HG03571 (cell line): ENCODE measurements around the gene AGRN.

Source experiments
- ATAC-seq: cut with Tn5 transposase; IDR thresholded peaks from one replicate; pipeline ENCODE4 v1.9.1; 2021; ENCODE audit not compliant: unreplicated experiment

Gene AGRN

DNA sequence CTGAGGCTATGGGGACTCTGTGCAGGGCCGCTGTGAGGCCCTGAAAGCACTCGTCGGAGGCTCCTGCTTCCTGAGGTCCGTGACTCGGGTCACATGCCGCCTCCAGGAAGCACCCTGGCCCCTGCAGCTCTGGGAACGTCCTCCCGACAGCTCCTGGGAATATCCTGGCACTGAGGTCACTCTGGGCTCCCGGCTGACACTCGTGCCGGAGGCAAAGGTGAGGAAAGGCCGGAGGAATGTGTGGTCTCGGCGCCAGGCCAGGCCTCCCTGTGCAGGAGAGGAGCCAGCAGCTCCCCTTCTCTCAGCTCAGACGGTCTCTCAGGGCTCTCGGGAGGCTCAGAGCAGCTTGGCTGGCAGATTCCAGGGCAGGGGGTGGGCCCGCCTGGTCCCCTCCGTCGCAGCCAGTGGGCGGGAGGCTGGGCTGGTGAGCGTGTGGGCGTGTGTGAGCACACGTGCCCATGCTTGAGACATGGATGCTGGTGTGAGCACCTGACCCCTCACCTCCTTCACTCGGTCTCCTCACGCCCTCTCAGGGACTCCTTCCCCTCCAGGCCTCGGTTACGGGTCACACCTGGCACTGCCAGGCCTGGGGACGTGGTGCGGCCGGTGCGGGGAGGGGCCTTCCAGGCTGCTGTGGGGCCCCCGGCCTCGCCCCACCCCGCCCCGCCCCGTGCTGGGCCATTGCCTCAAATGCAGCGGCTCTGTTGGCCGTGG lies 59.6 kb downstream of the AGRN start:
- no peak for ATAC-seq

DNA sequence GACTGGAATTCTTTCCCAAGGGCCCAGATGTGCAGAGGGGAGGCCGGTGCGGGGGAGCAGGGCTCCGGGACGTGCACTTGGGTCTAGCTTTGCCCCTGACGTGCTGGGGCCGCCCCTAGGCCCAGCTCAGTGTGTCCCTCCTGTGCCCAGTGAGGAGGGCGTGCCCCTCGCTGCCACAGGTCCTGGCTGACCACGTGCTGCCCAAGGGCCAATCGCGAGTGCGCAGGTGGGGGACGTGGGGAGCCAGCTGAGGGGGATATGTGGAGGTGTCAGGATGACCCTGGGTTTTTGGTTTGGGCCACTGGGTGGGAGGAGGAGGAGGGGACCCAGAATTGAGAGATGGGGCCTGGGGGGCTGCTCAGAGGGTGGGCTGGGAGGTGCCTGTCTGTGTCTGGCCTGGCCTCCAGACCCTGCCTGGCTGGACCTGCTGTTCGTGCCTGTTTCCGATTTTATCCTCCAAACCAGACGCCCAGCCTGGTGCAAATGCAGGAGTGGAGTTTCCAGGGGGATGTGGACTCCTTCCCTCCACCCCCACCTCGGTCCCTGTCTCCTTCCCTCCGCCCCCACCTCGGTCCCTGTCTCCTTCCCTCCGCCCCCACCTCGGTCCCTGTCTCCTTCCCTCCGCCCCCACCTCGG lies 60.3 kb downstream of the AGRN start:
- ATAC-seq = no peak

DNA sequence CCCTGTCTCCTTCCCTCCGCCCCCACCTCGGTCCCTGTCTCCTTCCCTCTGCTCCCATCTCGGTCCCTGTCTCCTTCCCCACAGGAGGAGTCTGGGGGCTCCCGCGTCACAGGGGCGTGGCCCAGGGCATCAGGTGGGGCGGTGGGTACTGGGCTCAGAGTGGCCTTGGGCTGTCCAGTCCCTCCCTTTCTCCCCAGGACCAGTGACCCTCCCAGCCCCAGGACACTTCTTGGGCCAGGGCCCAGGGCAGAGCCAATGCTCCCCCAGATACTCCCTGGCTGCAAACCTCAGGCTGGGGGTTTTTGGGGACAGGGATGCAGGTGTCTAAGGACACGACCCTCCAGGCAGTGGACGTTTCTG lies 61.0 kb downstream of the AGRN start:
- no peak for ATAC-seq

DNA sequence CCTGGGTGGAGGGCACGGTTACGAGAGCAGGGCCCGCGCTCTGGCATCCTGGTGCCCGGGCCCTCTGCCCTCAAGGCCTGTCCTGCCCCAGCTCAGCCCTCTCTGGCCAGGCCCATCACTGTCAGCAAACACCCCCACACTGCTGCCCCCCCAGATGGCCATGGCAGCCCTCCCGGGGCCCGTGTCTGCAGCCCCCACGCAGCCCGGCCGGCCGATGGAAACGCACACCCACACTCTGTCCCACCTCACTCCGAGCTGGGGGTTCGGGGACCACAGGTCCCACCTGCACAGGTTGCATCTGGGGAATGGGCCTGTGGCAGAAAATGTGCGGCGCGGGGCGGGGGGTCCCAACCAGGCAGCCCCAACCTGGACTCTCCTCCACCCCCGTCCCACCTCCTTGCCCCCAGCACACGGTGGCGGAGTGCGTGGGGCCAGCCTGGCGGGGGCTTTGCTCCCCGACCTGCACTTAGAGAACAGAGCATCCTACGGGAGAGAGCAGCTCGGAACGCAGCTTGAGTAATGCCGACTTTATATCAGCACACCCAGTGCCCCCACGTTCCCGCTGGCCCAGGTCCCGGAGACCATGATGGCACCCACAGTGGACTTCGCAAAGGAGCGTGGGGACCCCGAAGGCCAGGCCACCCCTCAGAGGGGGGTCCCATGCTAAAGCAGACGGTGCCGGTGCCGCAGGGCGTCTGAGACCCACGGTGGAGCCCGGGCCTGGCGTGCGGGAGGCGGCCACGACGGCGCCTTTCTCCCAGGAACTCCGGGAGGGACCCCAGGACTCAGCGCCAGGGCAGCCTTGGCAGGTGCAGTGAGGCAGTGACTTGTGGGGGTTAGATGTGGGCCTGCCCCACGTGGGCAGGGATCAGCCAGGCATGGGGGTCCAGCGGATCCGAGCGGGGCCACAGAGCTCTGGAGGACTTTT lies 61.7 kb downstream of the AGRN start:
- ATAC-seq = no peak

DNA sequence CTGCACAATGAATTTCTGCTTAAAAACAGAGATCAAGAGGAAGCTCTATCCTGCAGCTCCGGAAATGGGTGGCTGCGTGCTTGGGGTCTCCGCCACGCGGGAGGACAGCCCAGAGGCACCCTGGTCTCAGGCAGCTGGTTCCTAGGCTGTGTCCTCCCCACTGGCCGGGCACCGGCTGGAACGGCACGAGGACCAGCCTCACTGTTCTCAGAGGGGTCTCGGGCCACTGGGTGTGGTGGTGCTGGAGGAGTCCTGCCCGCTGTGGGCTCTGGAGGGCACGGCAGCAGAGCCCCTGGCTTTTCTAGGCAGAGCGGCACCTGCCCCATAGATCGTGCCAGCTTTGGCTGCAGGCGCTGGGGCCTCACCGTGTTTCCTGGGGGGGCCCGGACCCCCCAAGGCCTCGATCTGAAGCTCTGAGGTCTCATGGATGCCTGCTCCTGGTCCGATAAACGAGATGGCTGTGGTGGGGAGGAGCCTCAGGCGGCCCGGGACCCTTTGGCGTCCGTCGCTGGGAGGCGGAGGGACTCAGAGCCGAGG lies 62.4 kb downstream of the AGRN start:
- ATAC-seq = no peak

DNA sequence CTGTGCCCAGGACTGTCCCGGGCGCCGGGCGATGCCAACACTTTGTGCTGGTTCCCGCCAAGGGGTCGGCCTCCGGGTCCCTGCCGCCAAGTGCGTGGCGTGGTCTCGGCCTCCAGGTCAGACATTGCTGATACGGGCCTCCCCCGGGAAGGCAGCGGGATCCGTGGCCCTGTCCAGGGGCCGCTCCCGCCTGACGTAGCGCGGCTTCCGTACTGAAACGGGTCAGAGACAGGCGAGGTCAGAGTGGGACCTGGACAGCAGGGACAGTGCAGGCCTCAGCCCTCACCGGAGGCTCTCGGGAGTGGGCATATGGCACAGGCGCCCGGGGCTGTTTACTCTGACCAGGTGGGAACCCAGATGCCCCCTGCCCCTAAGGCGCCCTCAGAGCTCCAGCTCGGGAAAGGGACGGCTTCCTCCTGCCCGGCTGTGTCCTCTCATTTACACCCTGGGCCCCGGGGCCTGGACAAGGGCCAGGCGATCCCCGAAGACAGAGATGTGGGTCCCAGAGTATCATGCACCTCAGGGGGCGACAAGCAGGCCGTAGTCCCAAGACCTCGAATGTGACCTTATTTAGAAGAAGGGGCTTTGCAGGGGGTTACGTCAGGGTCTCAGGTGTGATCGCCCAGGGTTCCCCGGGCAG lies 63.0 kb downstream of the AGRN start:
- no peak for ATAC-seq

DNA sequence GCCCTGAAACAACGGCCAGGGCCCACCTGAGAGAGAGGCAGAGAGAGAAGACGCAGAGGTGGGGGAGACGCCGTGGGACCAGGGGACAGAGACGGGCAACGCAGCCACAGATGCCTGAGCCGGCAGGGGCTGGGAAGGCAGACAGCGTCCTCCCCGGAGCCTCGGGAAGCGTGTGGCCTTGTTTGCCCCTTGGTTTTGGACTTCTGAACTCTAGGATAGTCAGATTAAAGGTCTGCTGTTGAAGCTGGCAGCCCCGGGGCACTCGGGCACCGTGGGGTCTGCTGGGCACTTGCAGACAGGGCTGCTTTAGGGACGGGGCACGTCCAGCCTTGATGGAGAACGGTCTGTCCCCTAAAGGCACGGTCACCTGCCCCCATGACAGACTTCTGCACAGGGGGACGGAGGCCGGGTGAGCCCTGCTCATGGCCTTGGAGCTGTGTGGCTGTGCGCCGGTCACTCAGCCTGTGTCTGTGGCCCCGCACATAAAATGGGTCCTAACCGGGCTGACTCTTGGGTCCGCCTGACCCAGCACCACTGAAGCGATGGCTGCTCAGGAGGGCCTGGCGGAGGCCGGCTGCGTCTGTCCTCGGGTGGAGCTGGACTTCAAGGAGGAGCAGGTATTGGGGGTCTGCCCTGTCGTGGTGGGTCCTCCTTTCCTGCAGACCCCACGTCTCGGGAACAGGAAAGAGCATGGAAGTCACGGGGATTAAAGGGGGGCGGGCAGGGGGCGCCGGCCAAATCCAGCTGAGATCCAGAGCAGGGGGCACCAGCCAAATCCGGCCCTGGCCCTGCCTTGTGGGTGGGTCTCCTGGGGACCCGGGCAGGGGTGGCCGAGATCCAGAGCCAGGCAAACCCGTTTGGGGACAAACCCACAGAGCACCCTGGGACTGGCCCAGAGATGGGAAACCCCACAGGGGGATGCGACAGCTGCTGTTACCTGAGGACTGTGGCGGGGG lies 63.8 kb downstream of the AGRN start:
- no peak for ATAC-seq

DNA sequence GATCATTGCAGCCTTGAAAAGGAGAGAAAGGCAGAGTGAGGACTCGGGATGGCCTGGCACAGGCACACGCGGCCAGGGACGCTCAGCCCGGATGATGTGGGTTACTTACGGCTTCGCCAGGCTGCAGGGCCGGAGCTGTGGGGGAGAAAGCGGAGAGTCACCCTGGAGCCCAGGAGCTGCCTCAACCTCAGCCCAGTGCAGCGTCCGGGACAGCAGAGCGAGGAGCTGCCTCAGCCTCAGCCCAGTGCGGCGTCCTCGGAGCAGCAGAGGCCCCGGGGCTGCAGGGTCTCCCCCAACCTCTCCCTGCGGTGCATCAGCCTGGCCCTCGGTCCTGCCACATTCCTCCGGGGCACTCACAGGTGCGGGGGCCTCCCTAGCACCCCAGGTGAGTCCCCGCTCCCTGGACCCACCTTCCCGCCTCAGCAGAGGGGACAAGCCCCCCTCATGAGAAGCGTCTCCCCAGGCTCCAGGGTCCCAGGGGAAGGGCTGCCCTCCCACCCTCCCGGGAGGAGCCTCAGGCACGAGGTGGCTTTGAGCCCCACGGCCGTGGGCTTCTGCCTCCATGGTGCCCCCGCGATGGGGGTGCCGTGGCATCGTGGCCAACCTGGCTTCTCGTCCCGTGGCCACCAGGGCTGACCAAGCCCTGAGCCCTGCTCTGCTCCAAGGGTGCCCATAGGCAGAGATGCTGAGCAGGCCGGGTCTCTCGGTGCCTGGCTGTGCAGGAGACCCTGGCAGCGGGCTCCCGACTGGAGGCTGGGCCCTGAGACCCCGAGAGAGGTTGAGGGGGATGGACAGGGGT lies 64.7 kb downstream of the AGRN start:
- no peak for ATAC-seq

DNA sequence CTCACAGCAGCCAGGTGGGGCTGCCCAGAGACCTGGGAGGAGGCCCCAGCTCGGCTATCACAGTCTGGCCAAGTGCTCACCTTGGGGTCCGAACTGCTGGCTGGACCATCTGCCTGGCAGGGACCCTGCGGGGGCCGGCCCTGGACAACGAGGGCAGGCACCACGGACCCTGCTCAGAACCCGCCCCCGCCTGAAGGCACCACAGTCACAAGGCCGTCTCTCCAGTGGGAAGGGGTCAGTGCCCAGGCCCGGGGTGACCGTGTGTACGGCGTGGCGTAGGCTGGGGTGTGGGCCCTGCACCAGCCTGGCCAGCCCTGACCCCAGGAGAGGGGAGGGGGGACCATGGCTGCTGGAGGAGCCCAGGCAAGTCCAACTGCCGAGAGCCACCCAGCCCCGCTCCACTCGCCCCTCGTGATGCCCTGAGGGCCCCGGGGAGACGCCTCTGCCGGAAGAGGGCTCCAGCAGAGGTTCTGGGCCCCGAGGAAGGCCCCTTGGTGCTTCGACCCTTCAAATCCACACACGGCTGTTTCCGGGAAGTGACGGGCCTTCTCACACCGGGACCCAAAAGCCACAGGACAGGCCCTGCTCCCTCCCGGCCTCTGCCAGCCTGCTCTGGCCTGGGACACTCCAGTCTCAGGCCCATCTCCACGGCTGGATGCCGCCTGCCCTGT lies 65.4 kb downstream of the AGRN start:
- no peak for ATAC-seq

DNA sequence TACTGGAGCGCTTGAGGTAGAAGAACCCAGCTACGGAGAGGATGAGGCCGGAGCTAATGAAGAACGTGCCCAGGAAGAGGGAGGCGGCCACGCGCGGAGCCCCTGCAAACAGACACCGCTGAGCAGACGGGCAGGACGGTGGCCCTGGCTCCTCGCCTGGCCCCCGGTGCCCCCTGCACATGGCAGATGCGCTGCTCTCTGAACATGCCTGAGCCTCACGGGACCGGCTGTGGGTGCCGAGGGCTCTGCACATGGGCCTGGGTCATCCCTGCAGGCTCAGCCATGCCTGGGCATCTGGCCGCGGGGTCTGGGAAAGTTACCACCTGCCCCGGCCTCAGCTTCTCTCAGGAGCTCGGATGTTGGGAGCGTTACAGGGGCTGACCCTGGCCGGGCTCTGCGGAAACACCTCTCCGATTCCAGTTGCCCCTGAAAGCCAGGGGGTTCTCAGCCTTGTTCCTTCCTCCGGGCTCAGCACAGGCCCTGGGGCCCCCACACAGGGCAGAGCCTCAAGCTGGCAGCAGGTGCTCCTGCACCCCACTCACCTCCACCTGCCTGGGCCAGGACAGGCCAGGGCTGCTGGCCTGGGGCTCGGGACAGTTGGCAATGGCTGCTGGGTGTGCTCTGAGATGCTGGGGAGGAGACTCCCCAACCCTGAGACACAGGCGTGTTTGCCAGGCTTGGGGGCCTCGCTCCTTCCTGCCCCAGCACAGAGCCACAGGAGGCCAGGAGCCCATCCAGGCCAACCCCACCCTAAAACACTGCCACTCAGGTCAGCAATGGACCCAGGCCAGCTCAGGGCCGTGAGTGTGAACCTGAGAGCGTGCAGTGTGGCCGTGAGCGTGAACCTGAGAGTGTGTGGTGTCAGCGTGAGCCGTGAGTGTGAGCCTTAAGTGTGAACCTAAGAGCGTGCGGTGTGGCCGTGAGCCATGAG lies 66.3 kb downstream of the AGRN start:
- ATAC-seq = no peak

DNA sequence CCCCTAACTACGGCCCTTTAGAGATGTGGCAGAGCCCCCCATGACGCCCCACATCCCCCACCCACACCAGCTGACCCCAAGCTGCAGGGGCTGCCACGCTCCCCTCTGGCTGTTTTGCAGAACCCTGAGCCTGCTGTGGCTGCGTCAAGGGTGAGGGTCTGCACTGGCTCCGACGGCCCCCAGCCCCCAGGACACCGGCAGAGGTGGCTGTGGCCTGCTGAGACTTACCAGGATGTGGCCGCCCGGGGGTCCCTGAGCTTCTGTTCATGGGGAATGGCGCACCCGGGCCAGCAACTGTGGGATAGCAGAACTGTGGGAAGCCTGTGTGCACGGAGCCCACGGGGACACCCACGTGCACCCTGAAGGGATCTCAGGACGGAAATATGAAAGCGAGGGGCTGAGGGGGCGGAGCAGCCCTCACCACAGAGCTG lies 67.0 kb downstream of the AGRN start:
- no peak for ATAC-seq

DNA sequence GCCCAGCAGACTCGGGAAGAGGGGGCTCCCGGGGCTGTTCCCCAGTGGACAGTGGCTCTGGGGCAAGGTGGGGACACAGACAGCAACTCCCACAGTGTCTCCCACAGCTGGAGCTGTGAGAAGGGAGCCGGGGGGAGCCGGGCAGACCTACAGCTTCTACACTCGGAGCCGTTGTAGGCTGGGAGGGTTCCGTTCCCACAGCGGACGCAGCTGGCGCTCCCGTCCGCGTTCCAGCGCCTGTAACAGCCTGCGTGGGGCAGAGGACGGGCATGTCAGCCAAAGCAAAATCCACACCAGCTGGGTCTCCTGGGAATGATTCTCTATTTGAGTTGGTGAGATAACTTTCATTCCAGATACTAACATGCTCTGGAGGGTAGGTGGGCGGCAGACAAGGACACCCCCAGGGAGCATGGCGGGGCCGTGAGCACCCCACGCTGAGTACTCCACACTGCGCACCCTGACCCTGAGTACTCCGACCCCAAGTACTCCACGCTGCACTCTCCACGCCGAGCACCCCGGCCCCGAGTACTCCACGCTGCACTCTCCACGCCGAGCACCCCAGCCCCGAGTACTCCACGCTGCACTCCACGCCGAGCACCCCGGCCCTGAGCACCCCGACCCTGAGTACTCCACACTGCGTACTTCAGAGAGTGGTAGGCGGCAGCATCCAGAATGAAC lies 67.6 kb downstream of the AGRN start:
- ATAC-seq = no peak

DNA sequence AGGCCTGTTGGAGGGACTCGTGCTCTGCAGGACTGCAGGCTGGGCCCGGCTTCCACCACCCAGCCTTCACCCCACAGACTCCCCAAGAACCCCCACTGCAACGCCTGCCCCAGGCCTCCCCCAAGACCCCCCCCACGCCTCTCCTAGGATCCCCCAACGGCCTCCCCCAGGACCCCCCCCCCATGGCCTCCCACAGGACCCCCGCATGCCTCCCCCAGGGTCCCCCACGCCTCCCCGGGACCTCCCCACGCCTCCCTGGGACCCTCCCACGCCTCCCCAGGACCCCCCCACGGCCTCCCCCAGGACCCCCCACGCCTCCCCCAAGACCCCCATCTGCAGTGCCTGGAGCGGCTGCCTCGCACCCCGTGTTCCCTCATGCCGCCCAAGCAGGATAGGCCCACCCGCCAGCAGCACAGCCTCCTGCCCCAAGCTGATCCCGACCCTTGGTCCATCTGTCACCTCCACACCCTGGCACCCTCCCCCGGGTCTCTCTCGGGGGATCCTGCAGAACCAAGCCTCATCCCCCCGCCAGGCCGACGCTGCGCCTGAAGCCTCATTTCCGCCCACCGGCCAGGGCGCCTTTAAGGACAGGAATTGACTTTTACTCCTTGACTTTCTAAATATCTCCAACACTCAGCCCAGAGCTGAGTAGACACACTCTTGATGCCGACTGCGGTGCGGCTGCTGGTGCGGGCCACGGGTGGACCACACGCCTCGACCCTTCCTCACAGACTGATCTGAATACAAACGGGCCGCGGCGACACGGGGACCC lies 68.3 kb downstream of the AGRN start:
- ATAC-seq = no peak

DNA sequence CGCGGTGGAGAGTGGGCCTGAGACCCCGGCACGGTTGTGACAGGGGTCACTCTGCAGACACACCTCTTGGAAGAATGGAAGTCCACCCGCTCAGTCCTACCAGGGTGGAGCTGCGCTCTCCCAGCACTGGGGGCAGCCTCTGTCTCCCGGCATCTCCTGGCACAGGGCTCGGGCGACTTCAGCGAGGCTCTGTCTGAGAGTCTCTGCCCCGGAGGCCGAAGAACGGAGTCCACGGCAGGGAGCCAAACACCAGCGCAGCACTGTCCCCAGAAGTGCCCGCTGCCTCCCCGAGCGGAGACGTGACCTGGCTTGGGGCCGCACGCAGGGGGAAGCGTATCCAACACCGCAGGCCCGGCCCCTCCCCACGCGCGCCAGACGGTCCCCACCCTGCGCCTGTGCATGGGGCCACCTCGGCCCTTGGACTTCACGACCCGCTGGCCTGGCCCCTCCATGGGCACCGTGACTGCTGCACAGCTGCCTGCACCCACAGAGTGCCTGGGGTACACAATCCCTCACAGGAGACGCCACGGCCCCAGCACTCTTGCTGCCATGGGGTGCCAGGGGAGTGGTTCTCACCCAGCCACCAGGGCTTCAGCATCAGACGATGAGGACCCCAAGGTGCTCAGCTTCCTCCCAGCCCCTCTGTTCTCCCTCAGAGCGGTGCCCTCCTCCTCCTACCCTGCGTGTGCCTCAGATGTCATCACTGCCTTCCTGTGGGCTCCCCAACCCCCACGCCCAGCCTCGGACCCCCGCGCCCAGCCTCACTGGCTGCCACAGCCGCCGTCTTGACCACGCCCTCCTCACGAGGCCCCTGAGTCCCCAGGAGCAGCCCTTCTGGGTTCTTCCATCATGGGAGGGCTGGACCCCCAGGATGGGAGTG lies 69.1 kb downstream of the AGRN start:
- ATAC-seq = no peak

DNA sequence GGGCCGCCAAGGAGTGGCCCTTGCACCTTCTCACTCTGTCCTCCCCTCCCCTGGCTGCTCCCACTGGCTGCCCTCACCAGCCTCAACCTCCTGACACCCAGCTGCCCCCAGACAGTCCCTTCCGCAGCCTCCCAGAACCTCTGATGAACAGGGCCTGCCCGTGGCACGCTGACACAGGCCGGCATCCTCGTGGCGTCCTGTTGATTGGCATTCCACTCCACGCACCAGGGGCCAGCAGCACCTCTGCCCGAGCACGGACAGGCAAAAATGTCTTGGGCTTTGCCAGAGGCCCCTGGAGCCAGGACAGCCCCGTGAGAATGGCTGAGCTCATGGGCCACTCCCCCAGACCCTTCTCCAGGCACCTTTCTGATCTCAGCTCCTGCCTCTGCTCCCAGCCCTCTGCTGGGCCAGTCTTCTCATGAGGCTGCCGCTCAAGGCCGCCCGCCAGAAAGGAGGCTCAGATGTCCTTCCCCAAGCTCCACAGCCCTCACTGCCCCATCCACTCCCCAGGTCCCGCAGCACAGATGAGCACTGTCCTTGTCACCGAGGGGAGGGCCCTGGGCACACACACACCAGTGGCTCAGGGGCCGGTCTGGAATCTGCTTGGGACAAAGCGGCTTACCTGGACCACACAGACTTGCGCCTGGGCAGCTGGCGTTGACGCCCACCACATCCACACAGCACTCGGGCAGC lies 70.0 kb downstream of the AGRN start:
- no peak for ATAC-seq
